Caco-2 (cell line): ENCODE data around the gene DAD1. TPM values are rescaled to one million over a fixed set of nuclear protein-coding genes. Genes with fewer than 3 reads are reported as not detected.
"Not testable (repeated sequence)": the region's sequence is repeated elsewhere in the genome, so short reads cannot be mapped to it uniquely, and the experiment has no call there.

Source experiments
- Bru-seq: library from RNA; stranded (reverse); fragments of 400-500 nt; gene quantifications from one replicate; lab custom pipeline; 2021; lab: Mats Ljungman, UMichigan
- BruChase-seq, 2 experiments: library from RNA; stranded (reverse); fragments of 400-500 nt; gene quantifications; one replicate each; lab custom pipeline; 2021; lab: Mats Ljungman, UMichigan
- BruUV-seq: library from RNA; stranded (reverse); fragments of 400-500 nt; replicated peaks from 2 replicates; lab custom pipeline; 2021; lab: Mats Ljungman, UMichigan
- CTCF ChIA-PET: fragments of 300-600 bp; sonication (Branson Sonifier 250); formaldehyde crosslinking; loops from one replicate; lab custom pipeline; 2022; ENCODE audit warnings: antibody characterized with exemption; lab: Charles Lee
- POLR2A ChIA-PET: fragments of 300-600 bp; sonication (Branson Sonifier 250); formaldehyde crosslinking; loops from one replicate; lab custom pipeline; 2022; ENCODE audit warnings: antibody characterized with exemption; lab: Charles Lee
- DNase-seq, 2 experiments: peaks; one replicate each; pipeline versions ENCODE4 v3.0.0 to v3.0.0-alpha.2; 2020 to 2022
- H3K27me3 ChIP-seq: replicated peaks from 2 replicates; pipeline ENCODE4 v1.6.0; 2011; ENCODE audit warnings: low read length; ENCODE audit not compliant: control insufficient read depth, insufficient read depth
- H3K36me3 ChIP-seq: 2 replicates; pipeline ENCODE4 v1.5.1; 2011; ENCODE audit warnings: low read length; ENCODE audit not compliant: control insufficient read depth, insufficient read depth
- H3K4me1 ChIP-seq: fragments of 250-450 bp; sonication (Bioruptor Pico); 2 replicates; pipeline ENCODE4 v1.5.1; 2020; ENCODE audit warnings: mild to moderate bottlenecking
- H3K4me3 ChIP-seq: 2 replicates; pipeline ENCODE4 v1.5.1; 2011; ENCODE audit warnings: low read depth, mild to moderate bottlenecking, control low read depth, low read length
- H3K9me3 ChIP-seq: fragments of 250-450 bp; sonication (Bioruptor Pico); 2 replicates; pipeline ENCODE4 v1.5.1; 2020; ENCODE audit warnings: mild to moderate bottlenecking, moderate library complexity
- H3K27ac Mint-ChIP-seq: one replicate; pipeline ENCODE4 v1.8.0; 2022; ENCODE audit warnings: mixed read lengths; ENCODE audit not compliant: unreplicated experiment
- H3K27me3 Mint-ChIP-seq: one replicate; pipeline ENCODE4 v1.8.0; 2022; ENCODE audit warnings: mixed read lengths; ENCODE audit not compliant: insufficient read depth, unreplicated experiment
- H3K36me3 Mint-ChIP-seq: one replicate; pipeline ENCODE4 v1.8.0; 2022; ENCODE audit warnings: mild to moderate bottlenecking, mixed read lengths; ENCODE audit not compliant: insufficient read depth, unreplicated experiment
- H3K4me1 Mint-ChIP-seq: one replicate; pipeline ENCODE4 v1.8.0; 2022; ENCODE audit warnings: low read depth, mixed read lengths; ENCODE audit not compliant: unreplicated experiment
- H3K4me3 Mint-ChIP-seq: one replicate; pipeline ENCODE4 v1.8.0; 2022; ENCODE audit warnings: mild to moderate bottlenecking, moderate library complexity, mixed read lengths; ENCODE audit not compliant: unreplicated experiment
- H3K9me3 Mint-ChIP-seq: one replicate; pipeline ENCODE4 v1.8.0; 2022; ENCODE audit warnings: mixed read lengths; ENCODE audit not compliant: unreplicated experiment
- CTCF ChIP-seq, 2 experiments: fragments of 200-600 bp in 1 of 2; IDR thresholded peaks; 1 replicate in 1 of 2; 2 replicates in 1 of 2; pipeline versions ENCODE4 v1.5.1 to v1.8.0; 2011 to 2022; ENCODE audit warnings: antibody characterized with exemption in 1 of 2, control low read depth in 1 of 2, inconsistent platforms in 1 of 2, low read depth in 1 of 2, low read length in 1 of 2, mild to moderate bottlenecking in 1 of 2, moderate library complexity in 1 of 2; ENCODE audit not compliant: insufficient read depth in 1 of 2, severe bottlenecking in 1 of 2, unreplicated experiment in 1 of 2
- intact Hi-C: fragments of 100-400 bp; cut with micrococcal nuclease; formaldehyde crosslinking; loops from one replicate; pipeline ENCODE4 v1.10.0; 2022; ENCODE audit not compliant: unreplicated experiment
- long read RNA-seq: library from polyadenylated mRNA; stranded (forward); transcript quantifications from one replicate; pipeline ENCODE4 v2.0.0, GENCODE V29; 2022
- total RNA-seq: library from RNA; stranded (reverse); gene quantifications from 2 replicates; pipeline ENCODE4 v1.2.3, GENCODE V29; 2022

The DAD1 gene
- 151 and 160 TPM in 2 replicates for total RNA-seq
- percentile 79 among the genes with signal in this experiment for Bru-seq, nascent RNA
- percentile 75 among the genes with signal in this experiment for BruChase-seq, experiment 1, labeled RNA remaining after a 2-hour chase
- BruChase-seq, experiment 2, labeled RNA remaining after a 6-hour chase: percentile 80 among the genes with signal in this experiment
- long read RNA-seq, transcript DAD1-201 (3 exons, 731 nt): major isoform, 179 of 193 reads
- long read RNA-seq, partial matches to known transcripts: 0 of 193 reads
- long read RNA-seq, other reads (novel, unspliced or antisense): 13 of 193 reads

GRCh38 chr14:22589096-22589839 lies at the start of gene DAD1:
Gene DAD1 (minus strand): TSS chr14:22589224. CDS start chr14:22589157, 67 bp downstream.
- Mint-ChIP-seq H3K27ac (peak within 1 kb of the TSS; percentile 97), H3K36me3 (peaks cover 34% of the 10 kb centered on the region), H3K4me1 (peaks cover 21% of the 10 kb centered on the region), H3K9me3 (no peaks in the 10 kb centered on the region), H3K27me3 (no peaks in the 10 kb centered on the region), H3K4me3 (peak within 1 kb of the TSS; percentile 93)
- peaks cover 35% of the 10 kb centered on the region for H3K4me1 ChIP-seq
- intact Hi-C loops: loop anchor here (1.0 kb wide), 2 partner anchors 9 to 25 kb away; partner anchors contain the start of gene ABHD4
- no peak for TF ChIP-seq CTCF (IDR thresholded peaks at IDR 0.05; ENCODE audit: insufficient read depth in 1 of 2, low read depth in 1 of 2, low read length in 1 of 2, severe bottlenecking in 1 of 2, unreplicated experiment in 1 of 2)
- DNase-seq: peak; percentile 98
- CTCF ChIA-PET: interaction anchor here (0.5 to 2.5 kb wide), 16 partner anchors 9 to 480 kb away, joined by 3 to 44 read pairs (median 6); partner anchors contain the start of genes ABHD4 and OR6J1
- H3K36me3 ChIP-seq: no peaks in the 10 kb centered on the region
- no peaks in the 10 kb centered on the region for H3K27me3 ChIP-seq
- no peaks in the 10 kb centered on the region for H3K9me3 ChIP-seq
- POLR2A ChIA-PET: interaction anchor here (0.6 to 2.5 kb wide), 22 partner anchors 9 to 482 kb away, joined by 3 to 46 read pairs (median 6); partner anchors contain the start of genes ABHD4, LRP10, OXA1L and RBM23
- peak within 1 kb of the TSS; percentile 71 for H3K4me3 ChIP-seq
- no TSS peak for BruUV-seq

- H3K9me3 ChIP-seq, intact Hi-C loops, H3K27me3 Mint-ChIP-seq, H3K27me3 ChIP-seq, DNase-seq, H3K27ac Mint-ChIP-seq, BruUV-seq, H3K36me3 Mint-ChIP-seq, H3K36me3 ChIP-seq, CTCF ChIA-PET, H3K4me3 Mint-ChIP-seq, H3K4me1 ChIP-seq, H3K4me1 Mint-ChIP-seq, H3K4me3 ChIP-seq, POLR2A ChIA-PET: not testable (repeated sequence)
- H3K9me3 Mint-ChIP-seq: peaks cover 24% of the 10 kb centered on the region
These were observed 47.0 kb upstream of the DAD1 start for GRCh38 chr14:22635980-22636379.

GRCh38 chr14:22634233-22634900 lies 45.3 kb upstream of the DAD1 start:
- TF ChIP-seq CTCF (IDR thresholded peaks at IDR 0.05; ENCODE audit: insufficient read depth in 1 of 2, low read depth in 1 of 2, low read length in 1 of 2, severe bottlenecking in 1 of 2, unreplicated experiment in 1 of 2): no peak
- no peaks in the 10 kb centered on the region for H3K4me1 ChIP-seq
- no peak overlapping the region for H3K4me3 ChIP-seq
- ChIA-PET POLR2A (no interaction called here), CTCF (no interaction called here)
- no peak for DNase-seq
- intact Hi-C loops: no loop called here
- H3K4me3 Mint-ChIP-seq: no peak overlapping the region
- H3K9me3 Mint-ChIP-seq: peaks cover 38% of the 10 kb centered on the region
- no peaks in the 10 kb centered on the region for H3K27me3 Mint-ChIP-seq
- H3K36me3 ChIP-seq: no peaks in the 10 kb centered on the region
- no TSS peak for BruUV-seq
- H3K36me3 Mint-ChIP-seq: peaks cover 5% of the 10 kb centered on the region
- H3K27me3 ChIP-seq: no peaks in the 10 kb centered on the region
- peaks cover 10% of the 10 kb centered on the region; the same call in 1 of the 2 replicates for H3K9me3 ChIP-seq
- H3K4me1 Mint-ChIP-seq: no peaks in the 10 kb centered on the region
- H3K27ac Mint-ChIP-seq: no peak overlapping the region
